ENCODE measurements around the gene ACOXL. TPM values are rescaled to one million over a fixed set of nuclear protein-coding genes. Genes with fewer than 3 reads are reported as not detected.

The ACOXL gene
- total and polyA plus RNA-seq, 10 of the 15 experiments (the other 5 are each of a cell fraction or from before 2014, with no cell fraction given): 0.05 to 1.3 (median 0.71) TPM

DNA sequence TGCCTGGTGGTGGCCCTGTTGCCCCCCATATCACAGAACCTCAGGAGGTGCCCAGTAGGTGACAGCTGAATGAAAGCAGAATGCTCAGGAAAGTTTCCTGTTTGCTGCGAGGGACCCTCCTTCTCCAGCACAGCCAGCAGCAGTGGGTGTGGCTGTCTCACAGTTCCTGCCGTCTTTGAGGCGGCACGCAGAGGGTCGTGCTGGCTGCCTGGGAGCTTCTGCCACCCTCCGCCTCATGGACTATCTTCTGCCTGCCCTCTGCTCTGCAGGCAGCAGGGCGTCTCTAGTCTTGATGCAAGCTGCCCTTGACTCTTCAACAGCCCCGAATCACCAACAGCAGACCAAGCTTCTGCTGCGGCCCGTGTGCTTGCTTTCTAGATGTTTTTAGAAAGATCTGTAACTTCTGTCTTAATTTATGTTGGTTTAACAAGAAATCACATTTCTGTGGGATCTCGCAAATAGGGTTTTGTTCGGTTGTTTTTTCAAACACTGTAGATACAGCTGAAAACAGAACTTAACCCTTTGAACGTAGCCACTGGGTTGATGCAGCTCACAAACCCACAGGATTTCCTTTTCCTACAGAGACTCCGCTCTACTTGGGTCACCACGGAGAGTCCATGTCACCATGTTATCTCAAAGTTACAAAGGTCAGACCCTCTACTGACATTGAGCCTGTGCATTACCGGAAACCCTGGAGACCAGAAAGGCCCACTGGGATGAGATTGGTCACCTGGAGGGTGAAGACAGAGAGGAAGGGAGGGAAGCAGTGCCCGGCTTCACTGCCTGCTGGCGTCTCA, 144.9 kb downstream of the ACOXL start:
- H4K20me1 ChIP-seq (ENCODE audit: control insufficient read depth, insufficient read depth): no peaks in the 10 kb centered on the region

DNA sequence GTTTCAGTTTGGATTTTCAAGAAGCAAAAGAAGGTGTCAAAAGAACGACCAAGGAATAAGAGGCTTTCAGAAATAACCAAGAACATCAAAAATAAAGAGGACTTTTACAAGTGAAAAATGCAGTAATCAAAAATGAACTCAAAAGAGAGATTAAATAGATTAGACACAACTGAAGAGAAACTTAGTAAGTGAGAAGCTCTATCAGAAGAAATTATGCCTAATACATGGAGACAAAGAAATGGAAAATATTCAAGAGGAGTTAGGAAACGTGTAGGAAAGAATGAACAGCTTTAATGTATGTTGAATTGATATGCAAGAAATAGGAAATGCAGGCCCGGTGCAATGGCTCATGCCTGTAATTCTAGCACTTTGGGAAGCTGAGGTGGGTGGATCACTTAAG, 145.8 kb downstream of the ACOXL start:
- Histone ChIP-seq H2AFZ (ENCODE audit: control insufficient read depth, low read depth, low read length) (no peak overlapping the region), H3K27me3 (replicated peaks in 1 of 2; ENCODE audit: control insufficient read depth in 2 of 2, insufficient read depth in 2 of 2, low read length in 1 of 2) (no peaks in the 10 kb centered on the region), H3K4me2 (ENCODE audit: control insufficient read depth, insufficient read depth) (no peak overlapping the region), H4K20me1 (ENCODE audit: control insufficient read depth, insufficient read depth) (no peaks in the 10 kb centered on the region), H3K79me2 (ENCODE audit: control insufficient read depth, insufficient read depth, low read length) (no peaks in the 10 kb centered on the region), H3K27ac (ENCODE audit: control insufficient read depth, insufficient read depth) (no peak overlapping the region), H3K4me3 (no peak overlapping the region), H3K9me3 (replicated peaks; ENCODE audit: control insufficient read depth, insufficient read depth, low read length) (peaks cover 11% of the 10 kb centered on the region), H3K4me1 (ENCODE audit: control insufficient read depth, insufficient read depth, low read length) (peaks cover 25% of the 10 kb centered on the region), H3K36me3 (ENCODE audit: control insufficient read depth in 2 of 2, insufficient read depth in 2 of 2, low read length in 1 of 2) (no peaks in the 10 kb centered on the region), H3K9ac (ENCODE audit: control insufficient read depth, insufficient read depth, low read length) (no peak overlapping the region)
- WGBS (ENCODE audit: insufficient coverage, insufficient replicate concordance, low lambda C conversion rate, missing lambda C conversion rate): 56% methylated on average over 3 of the region's 3 CpGs
- DNase-seq (ENCODE audit: low read depth, low spot score): no peak
- POLR2A ChIA-PET: no interaction called here
- BruUV-seq (replicated peaks): no TSS peak
- intact Hi-C loops (cut with micrococcal nuclease; ENCODE audit: unreplicated experiment) (loop anchor here (5.0 kb wide), 1 partner anchor 239 kb away; no protein-coding TSS in a partner anchor), in situ Hi-C loops (cut with MboI) (no loop called here)
- SMC1A ChIA-PET (ENCODE audit: uncharacterized antibody, unreplicated experiment): interaction anchor here (3.0 kb wide), 1 partner anchor 32 kb away, joined by 8 read pairs; no protein-coding TSS in a partner anchor
- CTCF ChIA-PET: interaction anchor here (2.2 kb wide), 1 partner anchor 65 kb away, joined by 11 read pairs; no protein-coding TSS in a partner anchor
- no peak for FAIRE-seq
- ATAC-seq: no peak
- RAD21 ChIA-PET (ENCODE audit: unreplicated experiment): no interaction called here
- TF ChIP-seq HDGF (IDR thresholded peaks at IDR 0.05): no peak
- TF ChIP-seq SREBF2 (IDR thresholded peaks at IDR 0.05; ENCODE audit: low read length): no peak
- TF ChIP-seq HDAC2 (IDR thresholded peaks at IDR 0.05): no peak
- no peak for TF ChIP-seq TBL1XR1 (IDR thresholded peaks at IDR 0.05; ENCODE audit: low read depth, low read length)
- TF ChIP-seq SUZ12 (IDR thresholded peaks at IDR 0.05; ENCODE audit: unreplicated experiment): no peak
- no peak for TF ChIP-seq ZNF24 (IDR thresholded peaks at IDR 0.05)
- TF ChIP-seq PKNOX1 (IDR thresholded peaks at IDR 0.05): no peak
- no peak for TF ChIP-seq SIX5 (IDR thresholded peaks at IDR 0.05; ENCODE audit: low read depth, low read length, severe bottlenecking)
- TF ChIP-seq BCL3 (IDR thresholded peaks at IDR 0.05; ENCODE audit: borderline replicate concordance, insufficient read depth, low read depth, low read length, poor library complexity, severe bottlenecking): no peak
- TF ChIP-seq, protein P1, sequence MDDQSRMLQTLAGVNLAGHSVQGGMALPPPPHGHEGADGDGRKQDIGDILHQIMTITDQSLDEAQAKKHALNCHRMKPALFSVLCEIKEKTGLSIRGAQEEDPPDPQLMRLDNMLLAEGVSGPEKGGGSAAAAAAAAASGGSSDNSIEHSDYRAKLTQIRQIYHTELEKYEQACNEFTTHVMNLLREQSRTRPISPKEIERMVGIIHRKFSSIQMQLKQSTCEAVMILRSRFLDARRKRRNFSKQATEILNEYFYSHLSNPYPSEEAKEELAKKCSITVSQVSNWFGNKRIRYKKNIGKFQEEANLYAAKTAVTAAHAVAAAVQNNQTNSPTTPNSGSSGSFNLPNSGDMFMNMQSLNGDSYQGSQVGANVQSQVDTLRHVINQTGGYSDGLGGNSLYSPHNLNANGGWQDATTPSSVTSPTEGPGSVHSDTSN (IDR thresholded peaks at IDR 0.05; ENCODE audit: insufficient replicate concordance, low read depth, low read length): no peak
- TF ChIP-seq DPF2 (IDR thresholded peaks at IDR 0.05): no peak

More for the DNA sequence above, 144.9 kb downstream of the ACOXL start:
- DNase-seq (ENCODE audit: low read depth, low spot score) (no peak), FAIRE-seq (no peak), ATAC-seq (no peak)
- ChIA-PET SMC1A (ENCODE audit: uncharacterized antibody, unreplicated experiment) (interaction anchor here (1.0 to 3.0 kb wide), 2 partner anchors 16 to 33 kb away, joined by 3 to 8 read pairs; no protein-coding TSS in a partner anchor), RAD21 (ENCODE audit: unreplicated experiment) (interaction anchor here (1.1 kb wide), 1 partner anchor 65 kb away, joined by 3 read pairs; no protein-coding TSS in a partner anchor), POLR2A (no interaction called here), CTCF (interaction anchor here (0.6 to 3.3 kb wide), 4 partner anchors 13 to 80 kb away, joined by 3 to 11 read pairs (median 8); no protein-coding TSS in a partner anchor)
- Histone ChIP-seq H3K27me3 (replicated peaks in 1 of 2; ENCODE audit: control insufficient read depth in 2 of 2, insufficient read depth in 2 of 2, low read length in 1 of 2) (no peaks in the 10 kb centered on the region), H3K4me1 (ENCODE audit: control insufficient read depth, insufficient read depth, low read length) (peaks cover 34% of the 10 kb centered on the region), H2AFZ (ENCODE audit: control insufficient read depth, low read depth, low read length) (no peak overlapping the region), H3K9me3 (replicated peaks; ENCODE audit: control insufficient read depth, insufficient read depth, low read length) (peaks cover 11% of the 10 kb centered on the region), H3K4me3 (no peak overlapping the region), H3K9ac (ENCODE audit: control insufficient read depth, insufficient read depth, low read length) (no peak overlapping the region), H3K4me2 (ENCODE audit: control insufficient read depth, insufficient read depth) (no peak overlapping the region), H3K36me3 (ENCODE audit: control insufficient read depth in 2 of 2, insufficient read depth in 2 of 2, low read length in 1 of 2) (no peaks in the 10 kb centered on the region), H3K79me2 (ENCODE audit: control insufficient read depth, insufficient read depth, low read length) (no peaks in the 10 kb centered on the region), H3K27ac (ENCODE audit: control insufficient read depth, insufficient read depth) (no peak overlapping the region)
- in situ Hi-C loops (cut with MboI): no loop called here
- TF ChIP-seq DPF2 (IDR thresholded peaks at IDR 0.05): no peak
- BruUV-seq (replicated peaks): no TSS peak
- intact Hi-C loops (cut with micrococcal nuclease; ENCODE audit: unreplicated experiment): loop anchor here (5.0 kb wide), 1 partner anchor 240 kb away; no protein-coding TSS in a partner anchor
- WGBS (ENCODE audit: insufficient coverage, insufficient replicate concordance, low lambda C conversion rate, missing lambda C conversion rate): 74% methylated on average over 15 of the region's 18 CpGs

All from GM12878 (cell line).